Panc1 (cell line): Measurements from ENCODE around the gene QSOX1.

Experiments used
- POLR2AphosphoS5 ChIP-seq: IDR thresholded peaks from 2 replicates; pipeline ENCODE4 v1.6.1; 2012; ENCODE audit warnings: mild to moderate bottlenecking, low read depth, low read length, moderate library complexity
- SIN3A ChIP-seq: IDR thresholded peaks from 2 replicates; pipeline ENCODE4 v1.6.1; 2012; ENCODE audit warnings: low read depth, mild to moderate bottlenecking, low read length, moderate library complexity, borderline replicate concordance; ENCODE audit not compliant: insufficient read depth
- TCF7L2 ChIP-seq: IDR thresholded peaks from 2 replicates; pipeline ENCODE4 v1.6.1; 2011; ENCODE audit warnings: mild to moderate bottlenecking, low read depth, low read length, inconsistent platforms
- TF ChIP-seq, protein P1 (sequence below): fragments of 450-650 bp; IDR thresholded peaks from 2 replicates; pipeline ENCODE4 v1.5.1; 2017; ENCODE audit warnings: mild to moderate bottlenecking
- TF ChIP-seq, protein P2 (sequence below), 2 experiments: IDR thresholded peaks; 2 replicates each; pipeline ENCODE4 v1.6.1; 2011 to 2012; ENCODE audit warnings: low read depth in 2 of 2, control low read depth in 1 of 2, low read length in 1 of 2, mild to moderate bottlenecking in 1 of 2, moderate library complexity in 1 of 2; ENCODE audit not compliant: insufficient read depth in 1 of 2

DNA sequence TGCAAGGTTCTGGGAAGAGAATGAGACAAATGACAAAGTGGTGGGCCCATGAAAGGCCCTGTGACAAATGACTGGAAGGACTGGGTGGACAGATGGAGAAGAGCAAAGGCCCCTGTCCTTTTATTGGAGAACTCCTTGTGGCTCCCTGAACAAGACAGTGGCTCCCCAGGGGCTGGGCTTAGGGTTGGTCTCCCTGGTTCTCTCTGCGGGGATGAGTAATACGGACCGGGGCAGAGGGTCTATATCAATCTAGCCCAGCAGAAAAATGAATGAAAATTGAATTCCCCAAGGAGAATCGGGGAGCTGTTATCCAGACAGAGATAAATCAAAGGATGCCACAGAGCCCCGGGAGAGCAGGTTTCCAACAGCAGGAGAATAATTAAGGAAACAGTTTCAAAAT is 70.2 kb downstream of the QSOX1 start:
- TF ChIP-seq, protein P1, sequence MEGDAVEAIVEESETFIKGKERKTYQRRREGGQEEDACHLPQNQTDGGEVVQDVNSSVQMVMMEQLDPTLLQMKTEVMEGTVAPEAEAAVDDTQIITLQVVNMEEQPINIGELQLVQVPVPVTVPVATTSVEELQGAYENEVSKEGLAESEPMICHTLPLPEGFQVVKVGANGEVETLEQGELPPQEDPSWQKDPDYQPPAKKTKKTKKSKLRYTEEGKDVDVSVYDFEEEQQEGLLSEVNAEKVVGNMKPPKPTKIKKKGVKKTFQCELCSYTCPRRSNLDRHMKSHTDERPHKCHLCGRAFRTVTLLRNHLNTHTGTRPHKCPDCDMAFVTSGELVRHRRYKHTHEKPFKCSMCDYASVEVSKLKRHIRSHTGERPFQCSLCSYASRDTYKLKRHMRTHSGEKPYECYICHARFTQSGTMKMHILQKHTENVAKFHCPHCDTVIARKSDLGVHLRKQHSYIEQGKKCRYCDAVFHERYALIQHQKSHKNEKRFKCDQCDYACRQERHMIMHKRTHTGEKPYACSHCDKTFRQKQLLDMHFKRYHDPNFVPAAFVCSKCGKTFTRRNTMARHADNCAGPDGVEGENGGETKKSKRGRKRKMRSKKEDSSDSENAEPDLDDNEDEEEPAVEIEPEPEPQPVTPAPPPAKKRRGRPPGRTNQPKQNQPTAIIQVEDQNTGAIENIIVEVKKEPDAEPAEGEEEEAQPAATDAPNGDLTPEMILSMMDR = no peak
- TF ChIP-seq POLR2AphosphoS5 = no peak
- TF ChIP-seq SIN3A = no peak
- TF ChIP-seq, protein P2, sequence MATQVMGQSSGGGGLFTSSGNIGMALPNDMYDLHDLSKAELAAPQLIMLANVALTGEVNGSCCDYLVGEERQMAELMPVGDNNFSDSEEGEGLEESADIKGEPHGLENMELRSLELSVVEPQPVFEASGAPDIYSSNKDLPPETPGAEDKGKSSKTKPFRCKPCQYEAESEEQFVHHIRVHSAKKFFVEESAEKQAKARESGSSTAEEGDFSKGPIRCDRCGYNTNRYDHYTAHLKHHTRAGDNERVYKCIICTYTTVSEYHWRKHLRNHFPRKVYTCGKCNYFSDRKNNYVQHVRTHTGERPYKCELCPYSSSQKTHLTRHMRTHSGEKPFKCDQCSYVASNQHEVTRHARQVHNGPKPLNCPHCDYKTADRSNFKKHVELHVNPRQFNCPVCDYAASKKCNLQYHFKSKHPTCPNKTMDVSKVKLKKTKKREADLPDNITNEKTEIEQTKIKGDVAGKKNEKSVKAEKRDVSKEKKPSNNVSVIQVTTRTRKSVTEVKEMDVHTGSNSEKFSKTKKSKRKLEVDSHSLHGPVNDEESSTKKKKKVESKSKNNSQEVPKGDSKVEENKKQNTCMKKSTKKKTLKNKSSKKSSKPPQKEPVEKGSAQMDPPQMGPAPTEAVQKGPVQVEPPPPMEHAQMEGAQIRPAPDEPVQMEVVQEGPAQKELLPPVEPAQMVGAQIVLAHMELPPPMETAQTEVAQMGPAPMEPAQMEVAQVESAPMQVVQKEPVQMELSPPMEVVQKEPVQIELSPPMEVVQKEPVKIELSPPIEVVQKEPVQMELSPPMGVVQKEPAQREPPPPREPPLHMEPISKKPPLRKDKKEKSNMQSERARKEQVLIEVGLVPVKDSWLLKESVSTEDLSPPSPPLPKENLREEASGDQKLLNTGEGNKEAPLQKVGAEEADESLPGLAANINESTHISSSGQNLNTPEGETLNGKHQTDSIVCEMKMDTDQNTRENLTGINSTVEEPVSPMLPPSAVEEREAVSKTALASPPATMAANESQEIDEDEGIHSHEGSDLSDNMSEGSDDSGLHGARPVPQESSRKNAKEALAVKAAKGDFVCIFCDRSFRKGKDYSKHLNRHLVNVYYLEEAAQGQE (IDR thresholded peaks at IDR 0.05; ENCODE audit: insufficient read depth in 1 of 2, low read depth in 2 of 2, low read length in 1 of 2) = no peak
- TF ChIP-seq TCF7L2 = no peak
